ENCODE results near the gene PALLD. TPM values are rescaled to one million over a fixed set of nuclear protein-coding genes. Genes with fewer than 3 reads are reported as not detected.

The PALLD gene
- total RNA-seq, 1 experiment from 2014 or later = 23.7 TPM

DNA sequence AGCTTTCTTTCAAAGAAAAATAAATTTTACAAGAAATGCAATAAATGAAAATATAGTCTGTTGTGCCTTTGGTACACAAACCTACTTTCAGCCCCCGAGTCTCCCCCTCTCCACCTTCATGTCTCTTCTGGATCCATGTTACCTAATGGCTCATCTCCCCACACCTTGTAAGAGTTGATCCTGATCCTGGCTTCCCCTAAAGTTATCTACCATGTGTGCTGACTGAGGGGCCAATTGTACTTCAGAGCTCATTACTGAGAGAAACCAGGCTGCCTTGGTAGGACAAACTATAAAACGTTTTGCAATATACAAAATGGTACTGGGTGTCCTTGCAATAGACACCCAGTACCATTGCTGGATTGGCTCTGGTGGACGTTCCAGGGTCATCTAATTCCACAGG, 11.8 kb downstream of the PALLD start:
- no peak for ATAC-seq
- H3K36me3 Mint-ChIP-seq = no peaks in the 10 kb centered on the region
- DNase-seq (ENCODE audit: low spot score) = no peak
- no peaks in the 10 kb centered on the region for H3K27me3 Mint-ChIP-seq (ENCODE audit: low read depth)
- no peak overlapping the region for H3K27ac Mint-ChIP-seq
- TF ChIP-seq, protein P1, sequence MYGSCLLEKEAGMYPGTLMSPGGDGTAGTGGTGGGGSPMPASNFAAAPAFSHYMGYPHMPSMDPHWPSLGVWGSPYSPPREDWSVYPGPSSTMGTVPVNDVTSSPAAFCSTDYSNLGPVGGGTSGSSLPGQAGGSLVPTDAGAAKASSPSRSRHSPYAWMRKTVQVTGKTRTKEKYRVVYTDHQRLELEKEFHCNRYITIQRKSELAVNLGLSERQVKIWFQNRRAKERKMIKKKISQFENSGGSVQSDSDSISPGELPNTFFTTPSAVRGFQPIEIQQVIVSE (CRISPR knock-in tag; IDR thresholded peaks at IDR 0.05; ENCODE audit: borderline replicate concordance) = no peak
- no peak for TF ChIP-seq ZNF138 (CRISPR knock-in tag; conservative IDR thresholded peaks at IDR 0.05)
- TF ChIP-seq, protein P2, sequence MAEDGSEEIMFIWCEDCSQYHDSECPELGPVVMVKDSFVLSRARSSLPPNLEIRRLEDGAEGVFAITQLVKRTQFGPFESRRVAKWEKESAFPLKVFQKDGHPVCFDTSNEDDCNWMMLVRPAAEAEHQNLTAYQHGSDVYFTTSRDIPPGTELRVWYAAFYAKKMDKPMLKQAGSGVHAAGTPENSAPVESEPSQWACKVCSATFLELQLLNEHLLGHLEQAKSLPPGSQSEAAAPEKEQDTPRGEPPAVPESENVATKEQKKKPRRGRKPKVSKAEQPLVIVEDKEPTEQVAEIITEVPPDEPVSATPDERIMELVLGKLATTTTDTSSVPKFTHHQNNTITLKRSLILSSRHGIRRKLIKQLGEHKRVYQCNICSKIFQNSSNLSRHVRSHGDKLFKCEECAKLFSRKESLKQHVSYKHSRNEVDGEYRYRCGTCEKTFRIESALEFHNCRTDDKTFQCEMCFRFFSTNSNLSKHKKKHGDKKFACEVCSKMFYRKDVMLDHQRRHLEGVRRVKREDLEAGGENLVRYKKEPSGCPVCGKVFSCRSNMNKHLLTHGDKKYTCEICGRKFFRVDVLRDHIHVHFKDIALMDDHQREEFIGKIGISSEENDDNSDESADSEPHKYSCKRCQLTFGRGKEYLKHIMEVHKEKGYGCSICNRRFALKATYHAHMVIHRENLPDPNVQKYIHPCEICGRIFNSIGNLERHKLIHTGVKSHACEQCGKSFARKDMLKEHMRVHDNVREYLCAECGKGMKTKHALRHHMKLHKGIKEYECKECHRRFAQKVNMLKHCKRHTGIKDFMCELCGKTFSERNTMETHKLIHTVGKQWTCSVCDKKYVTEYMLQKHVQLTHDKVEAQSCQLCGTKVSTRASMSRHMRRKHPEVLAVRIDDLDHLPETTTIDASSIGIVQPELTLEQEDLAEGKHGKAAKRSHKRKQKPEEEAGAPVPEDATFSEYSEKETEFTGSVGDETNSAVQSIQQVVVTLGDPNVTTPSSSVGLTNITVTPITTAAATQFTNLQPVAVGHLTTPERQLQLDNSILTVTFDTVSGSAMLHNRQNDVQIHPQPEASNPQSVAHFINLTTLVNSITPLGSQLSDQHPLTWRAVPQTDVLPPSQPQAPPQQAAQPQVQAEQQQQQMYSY (CRISPR knock-in tag; IDR thresholded peaks at IDR 0.05) = no peak
- no peak for TF ChIP-seq TCF7 (CRISPR knock-in tag; IDR thresholded peaks at IDR 0.05; ENCODE audit: low read depth)
- no peak for TF ChIP-seq NR1H2 (CRISPR knock-in tag; IDR thresholded peaks at IDR 0.05)
- TF ChIP-seq, protein P3, sequence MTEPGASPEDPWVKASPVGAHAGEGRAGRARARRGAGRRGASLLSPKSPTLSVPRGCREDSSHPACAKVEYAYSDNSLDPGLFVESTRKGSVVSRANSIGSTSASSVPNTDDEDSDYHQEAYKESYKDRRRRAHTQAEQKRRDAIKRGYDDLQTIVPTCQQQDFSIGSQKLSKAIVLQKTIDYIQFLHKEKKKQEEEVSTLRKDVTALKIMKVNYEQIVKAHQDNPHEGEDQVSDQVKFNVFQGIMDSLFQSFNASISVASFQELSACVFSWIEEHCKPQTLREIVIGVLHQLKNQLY (CRISPR knock-in tag; IDR thresholded peaks at IDR 0.05) = no peak
- TF ChIP-seq GTF2I (CRISPR knock-in tag; conservative IDR thresholded peaks at IDR 0.05) = no peak
- no peak for TF ChIP-seq ZNF423 (CRISPR knock-in tag; IDR thresholded peaks at IDR 0.05)
- TF ChIP-seq, protein P4, sequence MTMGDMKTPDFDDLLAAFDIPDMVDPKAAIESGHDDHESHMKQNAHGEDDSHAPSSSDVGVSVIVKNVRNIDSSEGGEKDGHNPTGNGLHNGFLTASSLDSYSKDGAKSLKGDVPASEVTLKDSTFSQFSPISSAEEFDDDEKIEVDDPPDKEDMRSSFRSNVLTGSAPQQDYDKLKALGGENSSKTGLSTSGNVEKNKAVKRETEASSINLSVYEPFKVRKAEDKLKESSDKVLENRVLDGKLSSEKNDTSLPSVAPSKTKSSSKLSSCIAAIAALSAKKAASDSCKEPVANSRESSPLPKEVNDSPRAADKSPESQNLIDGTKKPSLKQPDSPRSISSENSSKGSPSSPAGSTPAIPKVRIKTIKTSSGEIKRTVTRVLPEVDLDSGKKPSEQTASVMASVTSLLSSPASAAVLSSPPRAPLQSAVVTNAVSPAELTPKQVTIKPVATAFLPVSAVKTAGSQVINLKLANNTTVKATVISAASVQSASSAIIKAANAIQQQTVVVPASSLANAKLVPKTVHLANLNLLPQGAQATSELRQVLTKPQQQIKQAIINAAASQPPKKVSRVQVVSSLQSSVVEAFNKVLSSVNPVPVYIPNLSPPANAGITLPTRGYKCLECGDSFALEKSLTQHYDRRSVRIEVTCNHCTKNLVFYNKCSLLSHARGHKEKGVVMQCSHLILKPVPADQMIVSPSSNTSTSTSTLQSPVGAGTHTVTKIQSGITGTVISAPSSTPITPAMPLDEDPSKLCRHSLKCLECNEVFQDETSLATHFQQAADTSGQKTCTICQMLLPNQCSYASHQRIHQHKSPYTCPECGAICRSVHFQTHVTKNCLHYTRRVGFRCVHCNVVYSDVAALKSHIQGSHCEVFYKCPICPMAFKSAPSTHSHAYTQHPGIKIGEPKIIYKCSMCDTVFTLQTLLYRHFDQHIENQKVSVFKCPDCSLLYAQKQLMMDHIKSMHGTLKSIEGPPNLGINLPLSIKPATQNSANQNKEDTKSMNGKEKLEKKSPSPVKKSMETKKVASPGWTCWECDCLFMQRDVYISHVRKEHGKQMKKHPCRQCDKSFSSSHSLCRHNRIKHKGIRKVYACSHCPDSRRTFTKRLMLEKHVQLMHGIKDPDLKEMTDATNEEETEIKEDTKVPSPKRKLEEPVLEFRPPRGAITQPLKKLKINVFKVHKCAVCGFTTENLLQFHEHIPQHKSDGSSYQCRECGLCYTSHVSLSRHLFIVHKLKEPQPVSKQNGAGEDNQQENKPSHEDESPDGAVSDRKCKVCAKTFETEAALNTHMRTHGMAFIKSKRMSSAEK (CRISPR knock-in tag; IDR thresholded peaks at IDR 0.05; ENCODE audit: borderline replicate concordance) = no peak
- TF ChIP-seq CBFB (CRISPR knock-in tag; IDR thresholded peaks at IDR 0.05; ENCODE audit: low read depth) = no peak
- no peak for TF ChIP-seq ZBTB21 (CRISPR knock-in tag; IDR thresholded peaks at IDR 0.05; ENCODE audit: borderline replicate concordance)
- no peak for TF ChIP-seq CREB1 (CRISPR knock-in tag; IDR thresholded peaks at IDR 0.05)
- TF ChIP-seq ZNF219 (CRISPR knock-in tag; IDR thresholded peaks at IDR 0.05; ENCODE audit: borderline replicate concordance) = no peak
- no peak for TF ChIP-seq HMGA2 (CRISPR knock-in tag; IDR thresholded peaks at IDR 0.05)
- H3K9me3 Mint-ChIP-seq = no peaks in the 10 kb centered on the region
- no peaks in the 10 kb centered on the region for H3K4me1 Mint-ChIP-seq
- no peak overlapping the region for H3K4me3 Mint-ChIP-seq
- CTCF ChIA-PET = no interaction called here
- POLR2A ChIA-PET = no interaction called here

DNA sequence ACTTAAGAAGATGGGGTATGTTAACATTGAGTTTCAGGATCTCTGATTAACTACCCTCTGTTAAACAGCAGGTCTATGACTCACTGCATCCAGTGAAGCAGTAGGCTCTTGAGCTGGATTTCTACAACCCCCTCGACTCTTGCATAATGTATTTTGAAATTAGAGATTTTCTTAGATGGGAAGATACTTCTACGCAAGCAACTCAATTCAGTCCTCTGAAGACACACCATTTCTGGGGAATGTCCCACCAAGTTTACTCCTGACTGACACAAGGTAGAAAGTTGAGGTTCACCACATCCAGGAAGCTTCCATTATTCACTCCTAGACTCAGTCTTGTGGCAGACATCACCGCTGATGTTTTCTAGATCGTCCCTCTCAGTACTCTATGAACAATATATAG, 12.9 kb downstream of the PALLD start:
- H3K4me1 Mint-ChIP-seq = no peaks in the 10 kb centered on the region; the same call in 1 of the 2 replicates
- no peaks in the 10 kb centered on the region for H3K36me3 Mint-ChIP-seq
- no peaks in the 10 kb centered on the region for H3K9me3 Mint-ChIP-seq
- ChIA-PET POLR2A (no interaction called here), CTCF (no interaction called here)
- ATAC-seq (no peak), DNase-seq (ENCODE audit: low spot score) (no peak)
- no peaks in the 10 kb centered on the region for H3K27me3 Mint-ChIP-seq (ENCODE audit: low read depth)
- H3K4me3 Mint-ChIP-seq = no peak overlapping the region
- TF ChIP-seq EMX1 (CRISPR knock-in tag; IDR thresholded peaks at IDR 0.05) = no peak
- TF ChIP-seq NFE2L1 (CRISPR knock-in tag; IDR thresholded peaks at IDR 0.05) = no peak
- TF ChIP-seq CREM (CRISPR knock-in tag; IDR thresholded peaks at IDR 0.05) = no peak
- no peak for TF ChIP-seq ZNF232 (CRISPR knock-in tag; IDR thresholded peaks at IDR 0.05)
- no peak for TF ChIP-seq PRRX2 (CRISPR knock-in tag; IDR thresholded peaks at IDR 0.05)
- TF ChIP-seq, protein P5, sequence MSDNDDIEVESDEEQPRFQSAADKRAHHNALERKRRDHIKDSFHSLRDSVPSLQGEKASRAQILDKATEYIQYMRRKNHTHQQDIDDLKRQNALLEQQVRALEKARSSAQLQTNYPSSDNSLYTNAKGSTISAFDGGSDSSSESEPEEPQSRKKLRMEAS (CRISPR knock-in tag; IDR thresholded peaks at IDR 0.05) = no peak
- TF ChIP-seq, protein P6, sequence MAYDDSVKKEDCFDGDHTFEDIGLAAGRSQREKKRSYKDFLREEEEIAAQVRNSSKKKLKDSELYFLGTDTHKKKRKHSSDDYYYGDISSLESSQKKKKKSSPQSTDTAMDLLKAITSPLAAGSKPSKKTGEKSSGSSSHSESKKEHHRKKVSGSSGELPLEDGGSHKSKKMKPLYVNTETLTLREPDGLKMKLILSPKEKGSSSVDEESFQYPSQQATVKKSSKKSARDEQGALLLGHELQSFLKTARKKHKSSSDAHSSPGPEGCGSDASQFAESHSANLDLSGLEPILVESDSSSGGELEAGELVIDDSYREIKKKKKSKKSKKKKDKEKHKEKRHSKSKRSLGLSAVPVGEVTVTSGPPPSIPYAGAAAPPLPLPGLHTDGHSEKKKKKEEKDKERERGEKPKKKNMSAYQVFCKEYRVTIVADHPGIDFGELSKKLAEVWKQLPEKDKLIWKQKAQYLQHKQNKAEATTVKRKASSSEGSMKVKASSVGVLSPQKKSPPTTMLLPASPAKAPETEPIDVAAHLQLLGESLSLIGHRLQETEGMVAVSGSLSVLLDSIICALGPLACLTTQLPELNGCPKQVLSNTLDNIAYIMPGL (CRISPR knock-in tag; IDR thresholded peaks at IDR 0.05) = no peak
- no peak for TF ChIP-seq ZNF121 (CRISPR knock-in tag; IDR thresholded peaks at IDR 0.05)
- no peak for TF ChIP-seq SMAD4 (CRISPR knock-in tag; IDR thresholded peaks at IDR 0.05)
- no peak for TF ChIP-seq CREB1 (CRISPR knock-in tag; IDR thresholded peaks at IDR 0.05)
- H3K27ac Mint-ChIP-seq = no peak overlapping the region

Measured in WTC11 (cell line).